ENCODE data around the gene RABL6.
A peak's percentile ranks its signal among the peaks of the same experiment; 100 is the strongest.

RABL6 gene

GRCh38 chr9:136848393-136849037 is 40.8 kb downstream of the RABL6 start:
- ATAC-seq = peak; percentile 12
- TF ChIP-seq ESRRG (CRISPR knock-in tag; IDR thresholded peaks at IDR 0.05) (no peak), ZFP3 (CRISPR knock-in tag; IDR thresholded peaks at IDR 0.05) (no peak), SNAI2 (CRISPR knock-in tag; IDR thresholded peaks at IDR 0.05) (no peak), ZNF565 (CRISPR knock-in tag; conservative IDR thresholded peaks at IDR 0.05; ENCODE audit: low read depth) (no peak), GLIS3 (CRISPR knock-in tag; IDR thresholded peaks at IDR 0.05) (no peak), PPARA (CRISPR knock-in tag; IDR thresholded peaks at IDR 0.05; ENCODE audit: borderline replicate concordance) (no peak)
- TF ChIP-seq, protein P1, sequence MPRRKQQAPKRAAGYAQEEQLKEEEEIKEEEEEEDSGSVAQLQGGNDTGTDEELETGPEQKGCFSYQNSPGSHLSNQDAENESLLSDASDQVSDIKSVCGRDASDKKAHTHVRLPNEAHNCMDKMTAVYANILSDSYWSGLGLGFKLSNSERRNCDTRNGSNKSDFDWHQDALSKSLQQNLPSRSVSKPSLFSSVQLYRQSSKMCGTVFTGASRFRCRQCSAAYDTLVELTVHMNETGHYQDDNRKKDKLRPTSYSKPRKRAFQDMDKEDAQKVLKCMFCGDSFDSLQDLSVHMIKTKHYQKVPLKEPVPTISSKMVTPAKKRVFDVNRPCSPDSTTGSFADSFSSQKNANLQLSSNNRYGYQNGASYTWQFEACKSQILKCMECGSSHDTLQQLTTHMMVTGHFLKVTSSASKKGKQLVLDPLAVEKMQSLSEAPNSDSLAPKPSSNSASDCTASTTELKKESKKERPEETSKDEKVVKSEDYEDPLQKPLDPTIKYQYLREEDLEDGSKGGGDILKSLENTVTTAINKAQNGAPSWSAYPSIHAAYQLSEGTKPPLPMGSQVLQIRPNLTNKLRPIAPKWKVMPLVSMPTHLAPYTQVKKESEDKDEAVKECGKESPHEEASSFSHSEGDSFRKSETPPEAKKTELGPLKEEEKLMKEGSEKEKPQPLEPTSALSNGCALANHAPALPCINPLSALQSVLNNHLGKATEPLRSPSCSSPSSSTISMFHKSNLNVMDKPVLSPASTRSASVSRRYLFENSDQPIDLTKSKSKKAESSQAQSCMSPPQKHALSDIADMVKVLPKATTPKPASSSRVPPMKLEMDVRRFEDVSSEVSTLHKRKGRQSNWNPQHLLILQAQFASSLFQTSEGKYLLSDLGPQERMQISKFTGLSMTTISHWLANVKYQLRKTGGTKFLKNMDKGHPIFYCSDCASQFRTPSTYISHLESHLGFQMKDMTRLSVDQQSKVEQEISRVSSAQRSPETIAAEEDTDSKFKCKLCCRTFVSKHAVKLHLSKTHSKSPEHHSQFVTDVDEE (CRISPR knock-in tag; IDR thresholded peaks at IDR 0.05) = no peak

DNA sequence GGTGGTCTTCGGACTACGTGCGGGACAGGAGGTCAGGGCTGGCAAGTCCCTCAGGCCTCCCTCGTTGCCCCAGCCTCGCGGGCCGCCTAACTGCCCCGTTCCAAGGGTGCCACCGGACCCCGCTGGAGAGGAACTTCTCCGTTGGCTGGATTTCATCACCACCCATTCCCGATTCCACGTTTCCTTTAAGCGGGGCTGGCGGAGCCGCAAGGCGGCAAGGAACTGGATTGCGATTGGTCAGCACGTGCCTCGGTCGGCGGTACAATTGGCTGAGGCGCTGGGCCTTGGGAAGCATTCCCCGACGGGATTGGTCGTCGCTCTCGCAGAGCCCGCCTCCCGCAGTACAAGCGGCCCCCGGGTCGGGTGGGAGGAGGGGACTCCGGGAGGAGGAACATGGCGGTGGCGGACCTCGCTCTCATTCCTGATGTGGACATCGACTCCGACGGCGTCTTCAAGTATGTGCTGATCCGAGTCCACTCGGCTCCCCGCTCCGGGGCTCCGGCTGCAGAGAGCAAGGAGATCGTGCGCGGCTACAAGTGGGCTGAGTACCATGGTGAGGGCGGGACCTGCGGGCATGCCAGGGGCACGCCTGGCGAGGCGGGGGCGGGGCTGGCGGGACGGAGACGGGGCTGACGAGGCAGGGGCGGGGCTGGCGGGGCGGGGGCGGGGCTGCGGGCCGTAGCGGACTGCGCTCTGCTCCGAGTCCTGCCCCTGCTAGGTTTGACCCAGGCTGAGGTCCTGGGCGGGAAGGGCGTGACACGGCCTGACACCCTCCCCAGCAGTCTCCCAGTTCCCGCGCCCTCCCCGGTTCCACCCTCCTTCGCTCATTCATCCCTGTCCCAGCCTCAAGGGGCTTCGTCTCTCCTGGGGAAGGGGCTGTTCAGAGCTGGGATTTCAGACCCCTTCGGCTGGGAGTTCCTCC is 41.6 kb downstream of the RABL6 start, which contains the start of gene PHPT1:
PHPT1 (plus strand) TSS at position 372 of the 922 bp plus-strand sequence; CDS start at position 394, 22 bp downstream.
- ATAC-seq = peak; percentile 80
- TF ChIP-seq TOX (CRISPR knock-in tag; IDR thresholded peaks at IDR 0.05; ENCODE audit: borderline replicate concordance) (no peak), ZNF70 (CRISPR knock-in tag; IDR thresholded peaks at IDR 0.05) (peak; percentile 33; the same call in 1 of the 2 replicates), ISL1 (CRISPR knock-in tag; IDR thresholded peaks at IDR 0.05) (no peak)
- TF ChIP-seq, protein P1 (CRISPR knock-in tag; IDR thresholded peaks at IDR 0.05) = no peak
- TF ChIP-seq, protein P2, sequence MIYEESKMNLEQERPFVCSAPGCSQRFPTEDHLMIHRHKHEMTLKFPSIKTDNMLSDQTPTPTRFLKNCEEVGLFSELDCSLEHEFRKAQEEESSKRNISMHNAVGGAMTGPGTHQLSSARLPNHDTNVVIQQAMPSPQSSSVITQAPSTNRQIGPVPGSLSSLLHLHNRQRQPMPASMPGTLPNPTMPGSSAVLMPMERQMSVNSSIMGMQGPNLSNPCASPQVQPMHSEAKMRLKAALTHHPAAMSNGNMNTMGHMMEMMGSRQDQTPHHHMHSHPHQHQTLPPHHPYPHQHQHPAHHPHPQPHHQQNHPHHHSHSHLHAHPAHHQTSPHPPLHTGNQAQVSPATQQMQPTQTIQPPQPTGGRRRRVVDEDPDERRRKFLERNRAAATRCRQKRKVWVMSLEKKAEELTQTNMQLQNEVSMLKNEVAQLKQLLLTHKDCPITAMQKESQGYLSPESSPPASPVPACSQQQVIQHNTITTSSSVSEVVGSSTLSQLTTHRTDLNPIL (CRISPR knock-in tag; IDR thresholded peaks at IDR 0.05; ENCODE audit: low read depth) = no peak
- TF ChIP-seq, protein P3, sequence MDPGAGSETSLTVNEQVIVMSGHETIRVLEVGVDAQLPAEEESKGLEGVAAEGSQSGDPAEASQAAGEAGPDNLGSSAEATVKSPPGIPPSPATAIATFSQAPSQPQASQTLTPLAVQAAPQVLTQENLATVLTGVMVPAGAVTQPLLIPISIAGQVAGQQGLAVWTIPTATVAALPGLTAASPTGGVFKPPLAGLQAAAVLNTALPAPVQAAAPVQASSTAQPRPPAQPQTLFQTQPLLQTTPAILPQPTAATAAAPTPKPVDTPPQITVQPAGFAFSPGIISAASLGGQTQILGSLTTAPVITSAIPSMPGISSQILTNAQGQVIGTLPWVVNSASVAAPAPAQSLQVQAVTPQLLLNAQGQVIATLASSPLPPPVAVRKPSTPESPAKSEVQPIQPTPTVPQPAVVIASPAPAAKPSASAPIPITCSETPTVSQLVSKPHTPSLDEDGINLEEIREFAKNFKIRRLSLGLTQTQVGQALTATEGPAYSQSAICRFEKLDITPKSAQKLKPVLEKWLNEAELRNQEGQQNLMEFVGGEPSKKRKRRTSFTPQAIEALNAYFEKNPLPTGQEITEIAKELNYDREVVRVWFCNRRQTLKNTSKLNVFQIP (CRISPR knock-in tag; IDR thresholded peaks at IDR 0.05; ENCODE audit: borderline replicate concordance, low read depth) = no peak
- TF ChIP-seq, protein P4, sequence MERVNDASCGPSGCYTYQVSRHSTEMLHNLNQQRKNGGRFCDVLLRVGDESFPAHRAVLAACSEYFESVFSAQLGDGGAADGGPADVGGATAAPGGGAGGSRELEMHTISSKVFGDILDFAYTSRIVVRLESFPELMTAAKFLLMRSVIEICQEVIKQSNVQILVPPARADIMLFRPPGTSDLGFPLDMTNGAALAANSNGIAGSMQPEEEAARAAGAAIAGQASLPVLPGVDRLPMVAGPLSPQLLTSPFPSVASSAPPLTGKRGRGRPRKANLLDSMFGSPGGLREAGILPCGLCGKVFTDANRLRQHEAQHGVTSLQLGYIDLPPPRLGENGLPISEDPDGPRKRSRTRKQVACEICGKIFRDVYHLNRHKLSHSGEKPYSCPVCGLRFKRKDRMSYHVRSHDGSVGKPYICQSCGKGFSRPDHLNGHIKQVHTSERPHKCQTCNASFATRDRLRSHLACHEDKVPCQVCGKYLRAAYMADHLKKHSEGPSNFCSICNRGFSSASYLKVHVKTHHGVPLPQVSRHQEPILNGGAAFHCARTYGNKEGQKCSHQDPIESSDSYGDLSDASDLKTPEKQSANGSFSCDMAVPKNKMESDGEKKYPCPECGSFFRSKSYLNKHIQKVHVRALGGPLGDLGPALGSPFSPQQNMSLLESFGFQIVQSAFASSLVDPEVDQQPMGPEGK (CRISPR knock-in tag; IDR thresholded peaks at IDR 0.05; ENCODE audit: borderline replicate concordance) = 0 out of 2 replicates have a peak, but pooled peaks have one; percentile 19

GRCh38 chr9:136849960-136850865 is 42.5 kb downstream of the RABL6 start:
- ATAC-seq = no peak
- TF ChIP-seq TOX (CRISPR knock-in tag; IDR thresholded peaks at IDR 0.05; ENCODE audit: borderline replicate concordance) (no peak), OSR1 (CRISPR knock-in tag; IDR thresholded peaks at IDR 0.05) (no peak), ZC3H10 (CRISPR knock-in tag; IDR thresholded peaks at IDR 0.05) (no peak), CSDC2 (CRISPR knock-in tag; IDR thresholded peaks at IDR 0.05) (no peak), ARNTL (CRISPR knock-in tag; IDR thresholded peaks at IDR 0.05; ENCODE audit: borderline replicate concordance, low read depth) (no peak), ZNF565 (CRISPR knock-in tag; conservative IDR thresholded peaks at IDR 0.05; ENCODE audit: low read depth) (no peak), ZFP30 (CRISPR knock-in tag; IDR thresholded peaks at IDR 0.05) (no peak), BACH2 (CRISPR knock-in tag; IDR thresholded peaks at IDR 0.05; ENCODE audit: borderline replicate concordance) (no peak), ZNF70 (CRISPR knock-in tag; IDR thresholded peaks at IDR 0.05) (no peak), ESRRG (CRISPR knock-in tag; IDR thresholded peaks at IDR 0.05) (no peak)
- TF ChIP-seq, protein P3 (CRISPR knock-in tag; IDR thresholded peaks at IDR 0.05; ENCODE audit: borderline replicate concordance, low read depth) = no peak
- TF ChIP-seq, protein P2 (CRISPR knock-in tag; IDR thresholded peaks at IDR 0.05; ENCODE audit: low read depth) = no peak

Data from SK-N-SH treated with all-trans-retinoic acid at 6 μM for 48 hours (cell line).